Activated naive CD8-positive, alpha-beta T cell treated with anti-CD3 and anti-CD28 coated beads, Interleukin-2, amount 50 U/mL, for 16 hours (primary cell): ENCODE measurements around the gene MYLK.

Source experiments
- DNase-seq: peaks from one replicate; pipeline ENCODE4 v3.0.0-alpha.2; 2020; ENCODE audit warnings: low read depth, low spot score

MYLK gene

GRCh38 chr3:123650101-123650500 lies 234.0 kb downstream of the MYLK start:
- no peak for DNase-seq

GRCh38 chr3:123648696-123649405 lies 235.3 kb downstream of the MYLK start:
- DNase-seq: no peak

DNA sequence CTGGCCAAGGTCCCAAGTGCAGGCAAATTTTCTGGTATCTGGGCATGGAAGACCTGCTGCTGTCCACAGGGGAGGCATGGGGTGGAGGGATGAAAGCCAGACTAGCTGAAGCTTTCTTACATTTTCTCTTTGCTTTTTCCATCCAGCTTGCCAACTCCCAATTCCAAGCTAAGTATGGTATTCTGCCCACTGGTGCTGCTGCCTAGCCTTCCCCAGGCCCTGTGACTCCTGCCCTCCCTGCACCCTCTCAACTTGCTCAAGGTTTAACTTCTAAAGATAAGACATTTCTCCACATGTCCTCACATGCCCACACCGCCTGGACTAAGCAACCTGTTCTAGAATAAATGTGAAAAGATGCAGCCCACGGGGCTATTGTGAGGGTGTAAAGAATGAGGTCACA lies 239.8 kb downstream of the MYLK start:
- no peak for DNase-seq

DNA sequence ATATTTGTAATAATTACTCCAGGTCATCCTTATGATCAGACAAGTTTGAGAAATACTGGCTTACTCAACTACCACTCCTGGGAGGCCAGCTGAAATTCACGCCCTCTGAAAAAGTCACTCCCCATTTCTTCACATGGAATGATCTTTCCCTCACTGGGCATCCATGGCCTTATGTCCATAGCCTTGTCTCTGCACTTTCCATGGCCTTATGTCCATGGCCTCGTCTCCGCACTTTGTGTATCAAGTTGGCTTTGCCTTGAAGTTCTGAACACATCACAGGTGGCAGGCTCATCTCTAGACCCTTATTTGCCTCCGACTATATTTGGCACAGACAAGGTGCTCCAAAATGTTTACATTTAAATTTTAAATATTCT lies 241.2 kb downstream of the MYLK start:
- no peak for DNase-seq

DNA sequence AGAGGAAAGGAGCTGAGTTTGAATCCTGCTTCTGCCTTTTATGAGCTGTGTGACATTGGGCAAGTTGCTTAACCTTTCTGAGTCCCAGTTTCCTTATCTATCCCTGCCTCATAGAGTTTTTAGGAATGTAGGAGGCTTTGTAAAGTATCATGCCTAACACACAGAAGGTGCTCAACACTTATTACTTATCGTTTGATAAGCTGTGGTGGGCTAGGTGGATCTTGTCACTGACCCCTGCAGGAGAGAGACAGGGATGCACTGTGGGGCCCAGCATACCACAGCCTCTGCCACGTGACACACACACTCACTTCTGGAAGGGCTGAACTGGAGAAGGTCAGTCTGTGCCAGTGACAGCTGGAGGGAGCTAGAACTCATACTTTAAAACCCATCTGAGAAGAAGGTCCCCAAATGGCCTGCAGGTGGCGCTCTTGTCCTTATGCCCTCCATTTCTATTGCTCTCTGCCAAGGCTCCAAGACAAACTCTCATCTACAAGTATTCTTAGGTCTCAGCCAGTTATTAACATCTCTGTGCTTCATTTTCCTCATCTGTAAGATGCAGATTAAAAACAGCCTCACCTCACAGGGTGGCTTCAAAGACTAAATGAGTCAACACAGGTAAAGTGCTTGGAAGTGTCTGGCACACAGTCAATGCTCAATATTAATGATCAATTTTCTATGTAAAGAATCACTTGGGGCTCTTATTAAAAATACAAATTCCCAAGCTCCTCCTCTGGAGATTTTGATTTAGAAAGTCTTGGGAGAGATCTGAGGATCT lies 241.8 kb downstream of the MYLK start:
- no peak for DNase-seq

GRCh38 chr3:123641505-123641904 lies 242.6 kb downstream of the MYLK start:
- DNase-seq: no peak

DNA sequence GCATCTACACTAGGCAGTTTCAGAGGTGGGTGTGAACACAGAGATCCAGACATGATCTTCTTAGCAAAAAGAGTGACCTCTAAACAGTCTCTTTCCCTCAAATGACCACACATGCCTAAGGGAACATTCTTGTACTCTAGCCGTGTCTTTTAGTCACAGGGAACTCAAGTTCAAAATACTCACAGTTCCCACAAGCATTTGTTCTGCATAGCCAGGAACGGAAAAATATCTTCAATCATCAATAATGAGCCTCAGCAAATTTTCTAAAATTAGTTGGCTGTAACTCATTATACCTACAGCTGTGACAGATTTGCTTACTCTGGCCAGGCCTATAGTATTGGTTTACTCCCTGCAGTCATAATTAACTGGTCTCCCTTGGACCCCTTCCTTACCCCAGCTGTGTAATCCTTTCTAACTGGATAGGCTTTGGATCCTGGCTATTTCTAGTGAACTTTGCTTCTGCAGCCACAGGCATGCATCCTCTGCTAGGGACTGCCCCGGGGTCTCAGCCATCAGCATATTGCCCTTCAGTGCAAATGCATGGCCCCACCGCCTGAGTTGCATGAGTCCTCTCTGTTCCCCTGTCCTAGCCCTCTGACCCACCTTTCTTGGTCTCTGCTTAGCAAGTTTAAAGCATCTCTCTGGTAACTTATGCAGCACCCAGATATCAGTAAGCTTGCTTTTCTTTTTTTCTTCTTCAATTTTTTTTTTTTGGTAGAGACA lies 243.2 kb downstream of the MYLK start:
- DNase-seq: no peak

GRCh38 chr3:123640311-123640710 lies 243.8 kb downstream of the MYLK start:
- DNase-seq: no peak

DNA sequence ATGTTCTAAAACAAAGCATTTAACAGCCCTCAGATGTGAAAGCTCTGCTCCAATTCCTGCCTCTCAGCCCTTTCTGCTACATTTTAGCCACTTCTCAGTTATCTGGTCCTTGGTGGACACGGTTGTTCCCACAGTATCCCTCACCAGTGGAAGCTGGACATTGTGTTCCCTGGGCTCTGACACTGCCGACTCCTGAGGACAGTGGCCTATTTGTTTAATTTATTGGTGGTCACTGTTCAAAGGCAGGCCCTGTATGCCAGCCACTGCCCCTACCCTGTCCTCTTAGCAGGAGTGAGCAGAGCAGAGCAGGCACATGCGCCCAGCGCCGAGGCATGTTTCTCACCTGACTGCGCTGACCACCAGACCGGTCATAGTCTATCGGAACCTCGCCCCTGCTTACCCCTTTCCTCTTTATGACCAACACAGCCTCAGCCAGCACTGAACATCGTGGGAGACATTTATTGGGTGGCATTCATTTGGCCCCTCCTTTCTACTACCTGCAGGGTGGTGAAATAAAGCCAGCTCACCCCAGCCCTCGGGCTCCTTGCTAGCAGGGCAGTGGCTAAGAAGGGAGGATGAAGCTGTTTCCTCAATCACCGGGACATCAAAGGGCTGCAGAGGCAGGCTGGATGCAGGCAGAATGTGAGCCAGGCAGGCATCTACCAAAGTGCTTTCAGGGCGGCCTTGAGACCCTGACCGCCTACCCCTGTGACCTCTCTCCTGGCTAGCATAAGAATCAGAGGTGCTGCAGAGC lies 245.0 kb downstream of the MYLK start:
- no peak for DNase-seq

GRCh38 chr3:123637841-123638240 lies 246.3 kb downstream of the MYLK start:
- no peak for DNase-seq

GRCh38 chr3:123637131-123637530 lies 247.0 kb downstream of the MYLK start:
- DNase-seq: no peak

DNA sequence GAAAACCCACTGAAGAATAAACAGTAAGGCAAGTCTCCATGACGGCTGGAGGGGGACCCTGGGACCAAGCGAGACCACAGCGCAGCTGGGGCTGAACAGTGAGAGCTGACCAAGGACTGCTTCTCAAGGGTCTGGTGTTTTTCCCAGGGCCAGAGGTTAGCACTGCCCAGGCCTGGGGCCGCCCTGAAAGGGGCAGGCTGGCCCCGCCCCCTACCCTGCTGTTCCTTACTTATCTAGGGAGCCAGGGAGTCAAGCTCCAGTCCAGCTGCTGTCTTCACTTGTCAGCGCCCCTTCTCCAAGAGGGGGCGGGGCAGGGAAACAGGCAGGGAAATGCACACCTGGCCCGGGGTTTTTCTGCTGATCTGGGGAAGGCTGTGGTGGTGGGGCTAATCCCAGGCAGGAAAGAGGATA lies 247.7 kb downstream of the MYLK start:
- DNase-seq: no peak

- DNase-seq: no peak
Measured at GRCh38 chr3:123635717-123636116, 248.4 kb downstream of the MYLK start.

- DNase-seq: no peak
Measured at GRCh38 chr3:123635217-123635616, 248.9 kb downstream of the MYLK start.

DNA sequence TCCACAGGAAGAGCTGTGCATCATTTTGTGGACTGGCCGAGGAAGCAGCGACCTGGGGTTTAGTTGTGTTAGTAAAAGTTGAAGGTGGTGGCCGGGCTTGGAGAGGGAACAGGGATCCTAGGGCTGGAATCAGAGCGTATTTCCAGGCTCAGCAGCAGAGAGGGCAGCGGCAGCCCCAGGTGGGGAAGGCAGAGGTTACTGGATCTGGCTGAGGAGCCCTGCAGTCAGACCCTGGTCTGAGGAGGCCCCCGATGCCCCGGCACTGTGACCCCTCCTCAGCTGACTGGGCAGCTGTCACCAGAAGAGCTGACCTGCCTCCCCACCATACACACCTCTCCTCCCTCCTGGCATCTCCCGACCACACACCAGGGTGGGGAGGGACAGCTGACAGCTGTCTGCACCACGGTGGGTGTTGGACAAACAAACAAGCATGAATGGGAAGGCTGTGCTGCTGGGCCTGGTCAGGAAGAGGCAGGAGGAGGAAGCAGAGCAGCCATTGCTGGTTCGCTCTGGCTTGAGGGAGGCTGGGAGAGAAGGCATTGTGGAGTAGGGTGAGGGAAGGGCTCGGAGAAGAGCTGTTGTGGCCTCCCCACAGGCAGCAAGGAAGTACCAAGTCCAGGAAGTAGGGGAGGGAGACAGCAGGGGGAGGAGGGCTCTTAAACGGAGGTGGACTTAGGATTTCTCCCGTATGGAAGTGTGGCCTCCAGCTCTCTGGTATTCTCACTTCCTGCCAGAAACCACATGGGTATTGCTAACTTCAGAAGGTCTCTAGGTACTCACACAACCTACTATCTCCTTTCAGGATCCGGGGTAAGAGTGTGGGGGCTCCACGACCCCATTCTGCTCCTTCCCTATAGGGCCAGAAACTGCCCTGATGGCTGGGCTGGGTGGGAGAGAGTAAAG lies 249.7 kb downstream of the MYLK start:
- no peak for DNase-seq

- DNase-seq: no peak
Measured at GRCh38 chr3:123633530-123633929, 250.6 kb downstream of the MYLK start.

GRCh38 chr3:123632161-123632655 lies 251.9 kb downstream of the MYLK start:
- no peak for DNase-seq

DNA sequence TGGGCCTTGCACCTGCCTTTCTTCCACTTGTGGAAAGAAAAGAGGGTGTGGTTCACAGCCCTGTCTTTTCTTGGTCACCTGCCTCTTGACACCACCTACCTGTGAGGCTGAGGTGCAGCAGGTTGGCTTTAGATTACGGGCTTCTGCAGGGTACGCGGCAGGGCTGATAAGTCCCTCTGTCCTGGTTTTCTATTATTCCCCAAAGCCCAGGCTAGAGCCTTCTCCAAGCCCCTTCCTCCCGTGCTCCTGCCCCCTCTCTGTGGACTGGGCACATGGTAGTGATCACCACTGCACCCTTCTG lies 254.4 kb downstream of the MYLK start:
- DNase-seq: no peak

- no peak for DNase-seq
Measured at GRCh38 chr3:123628996-123629746, 255.0 kb downstream of the MYLK start.
